Lung microvascular endothelial cell (primary cell): ENCODE data around the gene BRINP2. TPM values are rescaled to one million over a fixed set of nuclear protein-coding genes. Genes with fewer than 3 reads are reported as not detected.

Experiments
- DNase-seq, 2 donors: peaks; one replicate each; pipeline versions ENCODE4 v3.0.0 to v3.0.0-alpha.2; 2010; ENCODE audit warnings: low read depth in 2 of 2
- total RNA-seq: library from RNA; depleted of rRNA; stranded (reverse); fragments of >200 nt; gene quantifications from 2 replicates; pipeline ENCODE4 v1.2.1, GENCODE V29; 2014

BRINP2 gene
- total RNA-seq, 1 donor from 2014 or later = not detected

DNA sequence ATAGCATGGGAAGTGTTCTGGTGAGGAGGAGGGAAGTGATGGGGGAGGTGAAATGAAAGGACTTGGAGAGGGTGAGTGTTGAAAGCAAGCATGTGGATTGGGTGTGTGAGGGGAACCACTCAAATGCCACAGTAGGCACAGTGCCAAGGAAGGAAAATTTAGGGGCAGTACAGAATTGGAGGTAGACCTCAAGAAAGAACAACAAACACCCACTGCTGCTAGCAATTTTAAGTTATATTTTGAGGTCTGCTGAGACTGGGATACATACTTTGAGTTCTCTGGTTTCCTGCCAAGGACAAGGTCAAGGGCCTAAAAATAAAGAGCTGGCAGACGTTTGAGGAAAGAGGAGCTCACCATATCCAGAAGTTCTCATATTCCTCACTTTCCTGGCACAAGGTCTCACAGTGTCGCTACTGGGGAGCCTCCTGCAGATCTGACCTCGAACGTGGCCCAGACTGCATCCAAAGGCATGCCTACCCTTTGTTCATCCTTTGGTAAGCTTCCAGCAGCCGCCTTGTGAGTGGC, 104.0 kb downstream of the BRINP2 start:
- DNase-seq = peak in 1 of 2 donors; percentile 32

DNA sequence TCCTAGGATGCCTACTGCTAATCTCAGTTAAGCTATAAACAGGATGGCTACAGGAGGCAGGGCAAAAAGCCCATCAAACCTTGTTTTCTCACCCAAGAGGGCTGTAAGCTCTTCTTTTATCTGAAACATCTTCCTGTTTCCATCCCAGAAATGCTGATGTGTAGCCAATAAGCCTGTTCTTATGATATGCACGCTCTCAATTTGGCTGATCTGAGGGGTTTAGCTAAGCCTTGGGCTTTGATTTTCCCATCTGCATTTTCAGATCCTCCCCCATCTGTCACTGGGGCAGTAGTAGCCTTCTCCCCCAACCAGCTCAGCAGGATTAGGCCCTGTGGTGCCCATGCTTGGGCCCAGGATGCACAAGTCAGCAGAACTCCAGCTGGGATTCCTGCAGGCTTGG, 105.0 kb downstream of the BRINP2 start:
- no peak for DNase-seq

DNA sequence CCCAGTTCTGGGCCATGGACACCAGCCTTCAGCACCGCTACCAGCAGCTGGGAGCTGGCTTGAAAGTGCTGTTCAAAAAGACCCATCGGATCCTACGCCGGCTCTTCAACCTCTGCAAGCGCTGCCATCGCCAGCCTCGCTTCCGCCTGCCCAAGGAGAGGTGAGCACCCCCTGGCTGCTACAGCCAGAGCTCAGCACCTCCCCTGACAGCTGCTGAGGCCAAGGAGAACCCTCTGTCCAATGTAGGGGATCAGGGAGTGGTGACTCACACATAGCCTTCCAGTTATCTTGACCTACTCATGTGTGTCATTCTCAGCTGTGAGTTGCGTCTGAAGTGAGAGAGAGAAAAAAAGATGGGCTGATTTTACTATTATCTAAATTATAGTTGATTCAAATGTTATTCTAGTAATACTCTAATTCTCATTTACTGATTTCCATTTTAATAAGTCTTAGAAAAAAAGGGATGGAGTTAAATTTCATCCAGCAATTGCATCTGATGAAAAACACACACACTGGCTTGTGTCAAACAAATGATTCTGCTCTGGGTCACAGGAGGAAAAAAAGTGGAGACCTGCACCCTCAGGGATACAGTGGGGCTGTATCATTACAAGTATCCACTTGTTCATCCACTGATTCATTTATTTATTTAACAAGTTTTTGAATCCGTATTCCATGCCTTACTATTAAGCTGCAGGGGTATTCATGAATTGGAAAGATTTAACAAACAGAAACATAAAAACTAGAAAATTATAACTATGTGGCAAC, 108.0 kb downstream of the BRINP2 start:
- peak in 1 of 2 donors; percentile 32 for DNase-seq

DNA sequence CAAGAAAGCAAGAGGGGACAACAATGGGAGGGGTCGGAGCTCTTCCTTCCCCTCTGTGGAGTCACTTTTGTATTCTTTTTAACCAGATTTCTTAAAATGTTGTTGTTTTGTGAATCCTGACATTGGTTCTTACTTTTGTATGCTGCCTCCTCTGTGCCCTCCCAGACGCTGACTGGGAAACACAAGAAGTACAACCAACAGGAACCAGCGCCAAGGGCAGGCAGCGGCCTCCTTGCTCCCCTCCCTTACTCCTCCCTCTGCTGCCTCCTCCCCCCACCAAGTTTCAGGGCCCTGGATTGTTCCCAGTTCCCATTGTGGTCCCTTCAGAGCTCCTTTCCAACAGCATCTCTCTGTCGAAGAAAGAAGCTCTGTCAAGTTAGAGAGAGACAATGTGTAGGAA, 111.1 kb downstream of the BRINP2 start:
- DNase-seq = no peak

DNA sequence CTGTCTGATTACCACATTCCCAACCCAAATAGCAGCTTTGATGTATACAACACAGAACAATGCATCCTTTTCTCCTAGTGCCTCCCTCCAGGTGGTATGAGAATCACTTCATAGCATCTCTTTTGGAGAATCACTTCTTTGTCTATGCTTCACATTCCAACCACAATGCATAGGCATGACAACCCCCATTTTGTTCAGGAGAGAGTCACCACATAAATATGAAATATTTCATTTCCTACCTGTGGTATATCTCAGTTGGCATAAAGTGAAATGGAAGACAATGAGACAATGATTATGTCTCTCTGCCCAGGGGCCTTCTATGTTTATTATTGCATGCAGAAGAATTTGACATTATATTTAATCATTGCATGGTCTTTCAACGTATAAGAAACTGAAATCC, 112.2 kb downstream of the BRINP2 start:
- DNase-seq = no peak

DNA sequence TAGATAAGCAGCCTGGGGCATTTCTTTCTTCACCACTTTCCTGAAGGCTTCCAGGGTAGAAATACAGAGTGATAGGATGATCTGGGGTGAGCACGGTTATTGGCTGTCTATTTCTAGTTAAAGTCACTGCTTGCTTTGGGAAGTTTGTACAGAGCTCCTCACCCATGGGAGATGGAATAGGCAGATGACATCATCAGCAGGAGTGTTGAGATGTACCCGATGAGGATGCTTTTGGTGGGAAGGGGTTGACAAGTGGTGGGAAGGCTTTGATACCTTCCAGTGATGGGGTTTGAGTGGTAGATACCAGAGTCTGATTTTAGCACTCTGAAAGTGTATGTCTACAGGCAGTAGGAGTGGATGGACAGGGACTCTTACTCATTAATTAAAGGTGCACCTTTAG, 112.6 kb downstream of the BRINP2 start:
- no peak for DNase-seq

DNA sequence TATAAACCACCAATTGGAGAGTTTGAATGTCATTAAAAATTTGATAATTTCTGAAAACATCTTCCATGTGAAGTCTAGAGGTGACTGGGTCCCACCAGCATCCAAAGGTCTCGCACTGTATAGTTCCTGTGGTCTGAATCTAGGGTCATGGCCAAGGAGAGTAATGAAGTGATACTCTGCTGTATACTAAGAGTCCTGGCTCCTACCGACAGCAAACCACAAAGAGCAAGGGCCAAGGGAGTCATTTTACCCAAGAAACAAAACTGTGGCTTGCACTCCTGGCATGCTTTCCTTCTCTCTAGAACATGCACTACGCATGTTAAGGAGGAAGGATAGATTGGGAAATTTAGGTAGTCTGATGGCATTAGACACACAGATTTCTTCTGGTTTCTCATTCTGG, 115.6 kb downstream of the BRINP2 start:
- DNase-seq = no peak

DNA sequence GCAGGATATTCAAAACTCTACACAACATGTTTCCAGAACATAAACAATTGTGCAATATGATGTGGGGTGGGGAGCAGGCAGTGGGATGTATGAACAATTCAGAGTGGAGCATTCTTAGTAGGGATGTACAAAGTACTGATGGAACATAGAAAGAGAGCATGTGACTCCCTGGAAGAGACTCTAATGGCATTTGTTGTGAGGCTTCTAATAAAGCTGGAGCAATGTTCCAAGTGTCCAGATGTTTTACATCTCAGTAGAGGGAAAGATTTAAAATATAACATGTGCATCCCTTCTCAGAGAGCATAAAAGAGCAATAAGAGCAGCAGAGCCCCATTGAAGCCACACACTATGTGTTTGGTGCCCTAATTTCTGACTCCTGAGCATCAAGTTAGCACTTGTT, 116.5 kb downstream of the BRINP2 start:
- DNase-seq = no peak

DNA sequence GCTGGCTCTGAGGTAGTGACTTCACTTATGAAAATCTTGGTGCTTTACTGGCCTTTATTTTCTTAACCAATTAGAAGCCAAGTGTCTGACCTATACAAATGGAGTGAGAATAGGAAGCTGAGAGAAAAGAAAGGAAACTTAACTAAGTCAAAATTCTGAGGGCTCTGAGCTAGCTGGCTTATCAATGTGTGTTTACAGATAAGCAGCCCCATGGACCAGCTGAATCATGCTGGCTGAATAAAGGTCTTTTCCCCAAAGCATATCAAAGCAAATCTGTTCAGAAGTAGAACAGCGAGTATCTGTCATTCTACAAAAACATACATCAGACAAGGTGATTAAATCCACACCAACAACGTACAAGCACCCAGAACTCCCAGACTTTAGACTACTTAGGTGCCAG, 117.2 kb downstream of the BRINP2 start:
- no peak for DNase-seq

DNA sequence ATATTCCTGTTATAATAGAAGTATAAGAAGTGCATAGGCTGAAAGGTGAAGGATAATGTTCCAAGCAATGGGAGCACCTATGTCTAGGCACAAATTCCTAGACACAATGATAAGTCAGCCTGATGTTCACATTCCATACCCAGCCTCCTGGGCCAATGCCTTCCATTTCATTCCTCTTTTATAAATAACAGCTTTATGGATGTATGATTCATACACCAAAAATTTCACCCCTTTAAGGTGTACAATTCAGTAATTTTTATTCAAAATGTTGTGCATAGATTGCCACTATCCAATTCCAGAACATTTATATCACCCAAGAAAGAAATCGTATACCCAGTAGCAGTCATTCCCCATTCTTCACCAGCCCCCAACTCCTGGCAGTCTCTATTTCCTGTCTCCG, 118.8 kb downstream of the BRINP2 start:
- DNase-seq = no peak

DNA sequence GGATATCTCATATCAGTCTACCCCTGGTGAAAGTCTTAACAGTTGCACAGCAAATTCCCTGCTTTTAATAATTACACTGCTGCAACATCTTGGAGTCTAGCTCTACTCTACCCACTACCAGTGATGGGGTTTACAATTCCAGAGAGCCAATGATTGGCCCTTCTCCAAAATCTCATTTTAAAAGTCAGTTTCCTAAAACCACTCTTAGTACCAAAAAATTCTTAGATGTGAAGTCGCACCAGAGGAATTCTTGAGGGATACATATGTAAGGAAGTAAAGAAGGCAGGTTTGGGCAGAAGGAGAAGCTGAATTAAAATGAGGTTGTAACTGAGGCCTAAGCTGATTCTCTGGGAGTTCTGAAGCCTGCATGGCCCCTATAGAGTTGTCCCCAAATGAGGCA, 129.7 kb downstream of the BRINP2 start:
- no peak for DNase-seq

DNA sequence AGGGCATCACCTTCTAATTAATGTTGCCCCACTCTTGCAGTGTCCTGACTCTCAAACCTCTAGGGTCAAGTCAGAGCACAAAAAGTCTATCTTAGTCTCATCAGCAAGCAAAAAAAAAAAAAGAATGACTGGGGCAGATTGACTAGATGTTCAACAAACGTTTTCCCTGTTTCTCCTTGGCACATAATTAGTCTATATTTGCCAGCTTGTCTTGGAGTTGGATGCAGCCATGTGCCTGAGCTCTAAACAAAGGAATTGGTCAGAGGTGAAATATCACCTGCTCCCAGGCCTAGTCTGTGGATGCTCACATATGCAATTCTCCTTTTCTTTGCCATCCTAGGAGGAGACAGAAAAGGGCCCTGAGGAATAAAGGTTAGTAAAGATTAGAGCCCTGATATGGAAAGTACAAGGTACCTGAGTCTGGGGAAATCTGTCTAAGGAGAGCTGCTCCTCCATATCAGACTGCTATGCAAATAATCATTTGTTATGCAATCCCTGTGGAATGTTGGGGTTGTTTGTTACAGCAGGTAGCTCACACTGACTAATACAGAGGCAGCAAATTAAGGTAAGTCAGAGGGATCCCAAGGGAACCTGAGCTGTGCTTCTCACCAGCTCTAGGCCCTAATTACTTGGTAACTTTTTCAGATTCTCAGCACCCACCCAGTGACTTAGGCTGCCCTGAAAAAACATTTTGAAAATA, 130.8 kb downstream of the BRINP2 start:
- no peak for DNase-seq

DNA sequence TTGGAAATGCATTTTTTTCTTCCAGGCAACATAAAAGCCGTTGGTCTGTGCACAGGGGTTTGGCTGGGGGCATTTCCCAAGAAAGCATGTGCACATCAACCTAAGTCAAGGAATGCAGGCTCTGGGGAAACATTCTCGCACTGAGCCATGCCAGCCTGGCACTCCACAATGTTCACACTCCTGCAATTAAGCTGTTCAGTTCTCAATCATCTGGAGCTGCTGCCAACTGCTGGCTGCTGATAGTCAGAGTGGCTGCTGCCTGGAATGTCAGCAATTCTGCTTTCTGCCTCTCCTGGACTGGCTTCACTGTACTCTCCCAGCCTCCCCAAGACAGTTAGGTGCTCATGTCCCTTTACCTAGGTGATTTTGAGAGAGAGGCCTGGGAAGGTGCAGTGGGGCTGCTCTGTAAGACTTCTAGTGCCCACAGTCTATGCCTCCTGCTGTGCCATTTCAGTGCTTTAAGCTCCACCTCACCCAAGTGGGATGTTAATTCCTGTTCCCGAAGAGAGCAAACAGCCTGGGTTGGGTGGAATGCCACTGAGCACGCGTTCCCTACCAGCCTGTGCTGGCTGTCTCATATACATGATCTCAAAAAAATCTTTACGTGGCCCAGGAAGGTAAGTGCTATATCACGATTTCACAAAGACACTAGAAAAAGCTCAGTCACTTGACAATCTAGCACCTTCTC, 131.7 kb downstream of the BRINP2 start:
- DNase-seq = no peak

DNA sequence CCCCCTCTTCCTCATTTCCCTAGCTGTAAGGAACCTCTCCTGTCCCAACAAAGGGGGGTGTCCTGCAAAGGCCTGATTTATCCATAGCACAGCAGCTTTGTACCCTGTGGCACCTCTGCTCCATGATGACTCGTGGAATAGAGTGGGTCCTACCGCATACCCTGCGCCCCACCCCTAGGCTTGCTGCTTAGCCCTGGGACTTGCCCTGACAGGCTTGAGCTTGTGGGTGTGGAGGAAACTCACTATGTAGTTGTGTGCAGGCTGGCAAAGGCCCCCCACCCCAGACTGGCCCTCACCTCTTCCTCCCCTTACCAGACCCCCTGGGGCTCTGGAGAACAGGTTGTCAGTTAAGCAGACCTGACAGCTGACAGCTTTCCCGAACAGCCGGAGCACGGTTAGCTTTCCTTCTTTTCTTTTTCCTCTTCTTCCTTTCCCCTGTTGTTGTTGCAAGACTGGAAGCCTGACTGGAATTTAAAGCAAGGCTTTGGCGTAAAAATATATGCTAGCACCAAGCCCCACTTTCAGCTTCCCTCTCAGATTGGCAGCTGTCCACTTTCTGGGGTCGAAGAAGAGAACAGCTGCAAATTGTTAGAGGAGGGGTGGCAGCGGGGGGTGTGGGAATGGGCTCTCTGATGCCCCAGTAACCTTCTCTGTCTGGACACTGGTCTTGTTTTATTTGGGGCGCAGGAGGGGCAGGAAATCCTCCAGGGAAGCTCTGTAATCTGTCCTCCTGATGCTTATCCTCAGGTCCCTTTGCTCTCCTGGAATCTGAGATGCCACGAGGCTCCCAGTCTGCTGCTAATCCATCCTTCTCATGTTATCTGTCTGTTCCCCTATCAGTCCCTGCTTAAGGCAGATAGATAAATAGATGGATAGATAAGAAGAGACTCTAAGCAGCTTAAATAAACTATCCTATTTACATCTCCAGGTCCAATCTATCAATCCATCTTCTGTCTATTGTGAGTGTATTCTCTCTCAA, 134.6 kb downstream of the BRINP2 start:
- DNase-seq = no peak

DNA sequence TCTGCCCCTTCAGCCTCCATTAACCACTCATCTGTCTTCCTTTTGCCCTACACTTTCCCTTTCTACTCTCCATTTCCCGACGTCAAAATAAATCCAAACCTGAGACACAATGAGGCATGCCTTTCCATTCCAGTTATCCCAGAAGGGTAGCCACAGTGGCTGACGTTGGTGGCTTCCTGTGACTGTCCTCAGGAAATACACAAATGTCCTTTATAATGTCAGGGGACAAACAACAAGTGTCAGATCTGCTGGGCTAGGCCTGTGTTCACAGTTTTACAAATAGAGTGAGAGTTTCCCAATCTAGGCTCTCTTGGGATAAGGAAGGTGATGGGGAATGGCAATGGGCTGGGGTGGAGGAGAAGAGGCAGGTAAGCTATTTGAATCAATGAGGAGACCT, 135.3 kb downstream of the BRINP2 start:
- no peak for DNase-seq

DNA sequence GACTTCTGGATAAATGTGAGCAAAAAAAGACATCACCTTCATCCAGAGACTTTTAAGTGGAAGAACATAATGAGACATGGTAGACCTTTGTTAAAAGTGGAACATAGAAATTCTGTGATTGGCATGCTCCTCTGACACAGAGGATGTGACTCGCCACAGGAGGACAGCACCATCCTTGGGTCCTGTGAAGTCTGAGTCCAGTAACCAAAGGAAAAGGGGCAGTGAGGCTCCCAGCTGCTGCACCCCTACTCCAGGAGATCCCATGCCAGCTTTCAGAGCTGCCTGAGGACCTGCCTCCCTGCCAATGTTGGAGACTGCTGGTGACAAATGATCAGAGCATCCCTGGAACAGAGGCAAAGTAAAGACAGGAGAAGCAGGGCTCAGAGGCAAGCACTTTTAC, 136.2 kb downstream of the BRINP2 start:
- peak in 1 of 2 donors; percentile 24 for DNase-seq

DNA sequence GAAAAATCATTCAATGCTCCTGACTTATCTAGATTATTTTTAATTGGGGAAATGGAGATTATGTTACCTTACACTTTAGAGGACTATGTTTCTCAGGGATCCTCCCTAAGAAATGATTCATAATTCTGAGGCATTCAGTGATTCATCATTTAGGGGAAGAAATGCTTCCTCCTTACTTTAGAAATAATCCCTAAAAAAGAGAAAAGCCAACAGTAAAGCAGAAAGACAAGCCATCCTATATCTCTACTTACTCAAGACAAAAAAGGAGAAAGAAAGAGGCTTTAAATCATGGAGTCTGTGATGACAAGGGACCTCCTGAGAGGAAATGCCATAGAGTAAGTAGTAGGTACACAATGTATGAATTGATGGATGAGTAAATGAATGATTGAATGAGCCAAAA, 137.0 kb downstream of the BRINP2 start:
- DNase-seq = peak in 1 of 2 donors; percentile 38

DNA sequence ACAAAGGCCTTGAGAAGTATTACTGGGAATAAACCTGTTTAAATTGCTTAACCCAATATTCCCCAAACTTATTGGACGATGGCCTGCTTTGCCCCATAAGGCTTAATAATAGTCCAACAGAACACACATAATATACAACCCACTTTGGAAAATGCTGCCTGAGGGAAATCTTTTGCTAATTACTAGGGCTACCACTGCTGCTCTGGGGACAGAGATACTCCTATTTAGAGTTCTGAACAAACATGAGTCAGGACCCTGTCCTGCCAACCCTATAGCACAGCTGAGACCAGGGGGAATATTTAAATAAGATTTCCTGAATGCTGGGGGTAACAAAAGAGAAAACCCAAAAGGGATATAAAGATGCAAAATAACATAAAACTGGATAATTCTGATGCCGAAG, 139.1 kb downstream of the BRINP2 start:
- DNase-seq = no peak

DNA sequence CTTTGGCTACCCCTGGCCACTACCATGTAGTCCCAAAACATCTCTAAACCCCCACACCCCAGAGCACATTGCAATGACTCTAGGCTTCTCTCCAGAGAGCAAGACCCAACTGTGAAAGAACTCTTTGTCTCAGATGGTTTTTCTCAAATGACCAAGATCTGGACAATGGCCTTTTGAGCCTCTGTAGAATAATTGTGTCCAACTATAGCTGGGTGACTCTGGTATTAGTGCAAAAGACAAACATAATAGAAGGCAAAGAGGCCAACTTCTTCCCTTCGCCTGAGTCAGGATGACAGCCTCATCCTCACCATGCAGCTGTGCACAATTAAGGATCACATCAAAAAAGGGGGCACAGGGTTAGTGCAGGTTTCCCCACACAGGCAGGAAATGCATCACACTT, 139.6 kb downstream of the BRINP2 start:
- peak in 1 of 2 donors; percentile 85 for DNase-seq

DNA sequence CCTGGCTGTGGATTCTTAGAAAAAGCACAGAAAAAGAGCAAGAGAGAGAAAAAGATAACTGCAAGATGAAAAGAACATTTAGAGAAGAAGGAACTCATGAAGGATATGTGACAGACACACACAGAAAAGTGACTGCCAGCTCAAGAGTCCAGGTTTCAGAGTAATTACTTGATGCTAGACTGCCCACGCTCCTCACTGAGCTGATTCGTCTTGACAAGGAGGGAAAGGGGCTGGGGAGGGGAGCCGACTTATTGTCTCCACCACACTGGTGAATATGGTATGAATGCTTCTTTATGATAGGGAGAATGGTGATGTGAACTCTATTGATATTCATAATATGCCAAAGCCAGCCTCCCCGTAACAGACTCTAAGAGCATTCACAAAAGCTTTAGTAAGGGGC, 140.4 kb downstream of the BRINP2 start:
- DNase-seq = no peak

DNA sequence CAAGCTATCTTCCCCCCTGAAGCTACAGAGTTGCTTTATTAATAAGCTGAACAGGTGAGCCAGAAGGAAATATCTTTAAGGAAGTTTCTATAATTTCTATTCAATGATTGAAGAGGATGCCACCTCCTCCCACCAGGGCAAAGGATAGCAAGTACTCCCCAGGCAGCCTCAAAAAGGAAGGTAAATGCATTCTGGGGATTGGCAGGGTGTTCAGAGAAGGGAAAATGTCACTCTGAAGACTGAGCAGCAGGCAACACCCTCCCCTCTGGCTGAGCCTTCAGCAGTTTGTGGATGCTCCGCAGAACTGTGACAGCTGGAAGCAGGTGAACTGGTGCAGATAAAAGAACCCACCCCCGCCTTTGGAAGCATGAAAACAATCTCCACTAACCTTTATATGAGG, 140.8 kb downstream of the BRINP2 start:
- no peak for DNase-seq
